Kidney glomerular epithelial cell (primary cell): ENCODE results near the gene KCNJ9.

Source experiments
- DNase-seq: peaks from one replicate; lab custom pipeline; 2025; lab: John Stamatoyannopoulos, UW

Gene KCNJ9

GRCh38 chr1:160066829-160067745 is 14.3 kb upstream of the KCNJ9 start:
- DNase-seq: no peak

- DNase-seq: no peak
These were observed 13.1 kb upstream of the KCNJ9 start for GRCh38 chr1:160068225-160068624.

- no peak for DNase-seq
These were observed 11.7 kb upstream of the KCNJ9 start, which contains the start of gene KCNJ10 for GRCh38 chr1:160069460-160070231. Gene KCNJ10, minus strand, starts transcription at chr1:160070160. Its CDS starts 27,628 bp downstream, at chr1:160042532.

GRCh38 chr1:160070243-160071163 is 10.8 kb upstream of the KCNJ9 start:
- DNase-seq: peak; percentile 23

- no peak for DNase-seq
These were observed 10.0 kb upstream of the KCNJ9 start for GRCh38 chr1:160071289-160071688.

GRCh38 chr1:160074865-160075264 is 6.5 kb upstream of the KCNJ9 start:
- no peak for DNase-seq

- DNase-seq: no peak
These were observed 5.5 kb upstream of the KCNJ9 start for GRCh38 chr1:160075836-160076235.

GRCh38 chr1:160076295-160076694 is 5.0 kb upstream of the KCNJ9 start:
- DNase-seq: peak; percentile 23

- no peak for DNase-seq
These were observed 3.9 kb upstream of the KCNJ9 start for GRCh38 chr1:160077486-160077885.

- peak; percentile 5 for DNase-seq
These were observed 2.7 kb upstream of the KCNJ9 start for GRCh38 chr1:160078512-160079195.

GRCh38 chr1:160079448-160079847 is 1.9 kb upstream of the KCNJ9 start:
- DNase-seq: no peak

- DNase-seq: no peak
These were observed 797 bp upstream of the KCNJ9 start for GRCh38 chr1:160080381-160081100.

- no peak for DNase-seq
These were observed 1.1 kb downstream of the KCNJ9 start for GRCh38 chr1:160082487-160082886.

- no peak for DNase-seq
These were observed 1.6 kb downstream of the KCNJ9 start for GRCh38 chr1:160082926-160083325.

GRCh38 chr1:160083968-160084770 is 2.8 kb downstream of the KCNJ9 start:
- DNase-seq: peak; percentile 42

- DNase-seq: no peak
These were observed 3.5 kb downstream of the KCNJ9 start for GRCh38 chr1:160084771-160085321.

- peak; percentile 65 for DNase-seq
These were observed 4.5 kb downstream of the KCNJ9 start for GRCh38 chr1:160085686-160086455.

- no peak for DNase-seq
These were observed 5.1 kb downstream of the KCNJ9 start for GRCh38 chr1:160086456-160086892.
